Mammary epithelial cell (primary cell): ENCODE results near the gene NLRP5.

Experiments used
- EZH2 ChIP-seq: IDR thresholded peaks from 2 replicates; pipeline ENCODE4 v1.6.1; 2012; ENCODE audit warnings: low read length, inconsistent platforms, borderline replicate concordance
- TF ChIP-seq, protein P1 (sequence below), 2 donors: IDR thresholded peaks in 1 of 2; conservative IDR thresholded peaks in 1 of 2; 2 replicates each; pipeline ENCODE4 v1.5.1; 2011 to 2012; ENCODE audit warnings: inconsistent platforms in 2 of 2, low read length in 2 of 2, mild to moderate bottlenecking in 2 of 2, control low read depth in 1 of 2, low read depth in 1 of 2; ENCODE audit not compliant: insufficient read depth in 1 of 2; ENCODE audit errors: extremely low read depth in 1 of 2

DNA sequence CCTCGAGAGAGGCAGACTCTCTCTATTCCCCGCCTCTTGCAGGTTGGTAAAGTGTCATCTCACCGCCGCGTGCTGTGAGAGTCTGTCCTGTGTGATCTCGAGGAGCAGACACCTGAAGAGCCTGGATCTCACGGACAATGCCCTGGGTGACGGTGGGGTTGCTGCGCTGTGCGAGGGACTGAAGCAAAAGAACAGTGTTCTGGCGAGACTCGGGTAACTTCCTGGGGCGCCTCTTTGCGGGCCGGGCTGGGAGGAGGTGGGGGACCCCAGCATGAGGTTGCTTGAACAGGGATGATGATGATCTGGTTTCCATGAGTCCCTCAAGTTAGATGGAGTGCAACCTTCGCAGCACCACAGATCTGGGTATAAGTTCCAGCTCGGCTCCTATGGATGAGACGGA lies 67.0 kb downstream of the NLRP5 start:
- TF ChIP-seq, protein P1, sequence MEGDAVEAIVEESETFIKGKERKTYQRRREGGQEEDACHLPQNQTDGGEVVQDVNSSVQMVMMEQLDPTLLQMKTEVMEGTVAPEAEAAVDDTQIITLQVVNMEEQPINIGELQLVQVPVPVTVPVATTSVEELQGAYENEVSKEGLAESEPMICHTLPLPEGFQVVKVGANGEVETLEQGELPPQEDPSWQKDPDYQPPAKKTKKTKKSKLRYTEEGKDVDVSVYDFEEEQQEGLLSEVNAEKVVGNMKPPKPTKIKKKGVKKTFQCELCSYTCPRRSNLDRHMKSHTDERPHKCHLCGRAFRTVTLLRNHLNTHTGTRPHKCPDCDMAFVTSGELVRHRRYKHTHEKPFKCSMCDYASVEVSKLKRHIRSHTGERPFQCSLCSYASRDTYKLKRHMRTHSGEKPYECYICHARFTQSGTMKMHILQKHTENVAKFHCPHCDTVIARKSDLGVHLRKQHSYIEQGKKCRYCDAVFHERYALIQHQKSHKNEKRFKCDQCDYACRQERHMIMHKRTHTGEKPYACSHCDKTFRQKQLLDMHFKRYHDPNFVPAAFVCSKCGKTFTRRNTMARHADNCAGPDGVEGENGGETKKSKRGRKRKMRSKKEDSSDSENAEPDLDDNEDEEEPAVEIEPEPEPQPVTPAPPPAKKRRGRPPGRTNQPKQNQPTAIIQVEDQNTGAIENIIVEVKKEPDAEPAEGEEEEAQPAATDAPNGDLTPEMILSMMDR (conservative IDR thresholded peaks at IDR 0.05 in 1 of 2, IDR thresholded peaks at IDR 0.05 in 1 of 2; ENCODE audit: extremely low read depth in 1 of 2, insufficient read depth in 1 of 2, low read depth in 1 of 2, low read length in 2 of 2): no peak
- no peak for TF ChIP-seq EZH2
